Hepatocyte (in vitro differentiated cells): ENCODE results near the gene TPRA1. TPM values are rescaled to one million over a fixed set of nuclear protein-coding genes. Genes with fewer than 3 reads are reported as not detected.

Experiments used
- DNase-seq: peaks from one replicate; pipeline ENCODE4 v3.0.0-alpha.2; 2016; ENCODE audit warnings: low spot score
- H2AFZ ChIP-seq: fragments of 200-600 bp; sonication (generic); 2 replicates; pipeline ENCODE4 v1.6.0; 2016; ENCODE audit warnings: antibody characterized with exemption, mild to moderate bottlenecking
- H3K27ac ChIP-seq: fragments of 200-600 bp; sonication (generic); 2 replicates; pipeline ENCODE4 v1.5.1; 2016; ENCODE audit warnings: mild to moderate bottlenecking
- H3K27me3 ChIP-seq: fragments of 200-600 bp; sonication (generic); 2 replicates; pipeline ENCODE4 v1.6.1; 2016
- H3K36me3 ChIP-seq: fragments of 200-600 bp; sonication (generic); replicated peaks from 2 replicates; pipeline ENCODE4 v1.5.1; 2016; ENCODE audit warnings: low read depth; ENCODE audit not compliant: insufficient read depth
- H3K4me1 ChIP-seq: fragments of 200-600 bp; sonication (generic); 2 replicates; pipeline ENCODE4 v1.5.1; 2016; ENCODE audit warnings: mild to moderate bottlenecking, moderate library complexity; ENCODE audit not compliant: insufficient read depth
- H3K4me2 ChIP-seq: fragments of 200-600 bp; sonication (generic); 2 replicates; pipeline ENCODE4 v1.6.0; 2016
- H3K4me3 ChIP-seq: fragments of 200-600 bp; sonication (generic); 2 replicates; pipeline ENCODE4 v1.5.1; 2016; ENCODE audit warnings: mild to moderate bottlenecking
- H3K79me2 ChIP-seq: fragments of 200-600 bp; sonication (generic); 2 replicates; pipeline ENCODE4 v1.6.0; 2017; ENCODE audit warnings: mild to moderate bottlenecking
- H3K9me2 ChIP-seq: fragments of 200-600 bp; sonication (generic); replicated peaks from 2 replicates; pipeline ENCODE4 v1.6.0; 2017; ENCODE audit warnings: mild to moderate bottlenecking; ENCODE audit not compliant: insufficient read depth
- H3K9me3 ChIP-seq: fragments of 200-600 bp; sonication (generic); 2 replicates; pipeline ENCODE4 v1.5.1; 2016; ENCODE audit warnings: low read depth, mild to moderate bottlenecking
- H4K20me1 ChIP-seq: fragments of 200-600 bp; sonication (generic); 2 replicates; pipeline ENCODE4 v1.6.0; 2016; ENCODE audit warnings: mild to moderate bottlenecking; ENCODE audit not compliant: insufficient read depth, poor library complexity, severe bottlenecking
- EZH2 ChIP-seq: fragments of 200-600 bp; sonication (generic); IDR thresholded peaks from 2 replicates; pipeline ENCODE4 v1.6.1; 2016; ENCODE audit warnings: antibody characterized with exemption, mild to moderate bottlenecking, borderline replicate concordance
- EZH2phosphoT487 ChIP-seq: fragments of 200-600 bp; sonication (generic); IDR thresholded peaks from one replicate; pipeline ENCODE4 v1.6.1; 2018; ENCODE audit warnings: antibody characterized with exemption, mild to moderate bottlenecking, low read depth, moderate library complexity; ENCODE audit not compliant: unreplicated experiment, severe bottlenecking
- WGBS: methylation state at CpG from one replicate; pipeline ENCODE4 v1.1.6; 2016; ENCODE audit warnings: low lambda C conversion rate; ENCODE audit errors: missing lambda C conversion rate; 5-methylcytosine and 5-hydroxymethylcytosine counted together
- polyA plus RNA-seq: library from polyadenylated mRNA; unstranded; fragments of >200 nt; fragmentation: Nextera tagmentation; extraction: Ambion mirVana; gene quantifications from 2 replicates; pipeline ENCODE4 v1.2.1, GENCODE V29; 2016
- total RNA-seq: library from RNA; depleted of rRNA; stranded (reverse); fragments of >200 nt; gene quantifications from 2 replicates; pipeline ENCODE4 v1.2.3, GENCODE V29; 2014
- TF ChIP-seq, protein P1 (sequence below): fragments of 200-600 bp; sonication (generic); IDR thresholded peaks from 2 replicates; pipeline ENCODE4 v1.5.1; 2016; ENCODE audit warnings: antibody characterized with exemption, mild to moderate bottlenecking; ENCODE audit not compliant: poor library complexity

The TPRA1 gene
- total and polyA plus RNA-seq, 2 experiments from 2014 or later = 41.0 to 57.2 TPM

DNA sequence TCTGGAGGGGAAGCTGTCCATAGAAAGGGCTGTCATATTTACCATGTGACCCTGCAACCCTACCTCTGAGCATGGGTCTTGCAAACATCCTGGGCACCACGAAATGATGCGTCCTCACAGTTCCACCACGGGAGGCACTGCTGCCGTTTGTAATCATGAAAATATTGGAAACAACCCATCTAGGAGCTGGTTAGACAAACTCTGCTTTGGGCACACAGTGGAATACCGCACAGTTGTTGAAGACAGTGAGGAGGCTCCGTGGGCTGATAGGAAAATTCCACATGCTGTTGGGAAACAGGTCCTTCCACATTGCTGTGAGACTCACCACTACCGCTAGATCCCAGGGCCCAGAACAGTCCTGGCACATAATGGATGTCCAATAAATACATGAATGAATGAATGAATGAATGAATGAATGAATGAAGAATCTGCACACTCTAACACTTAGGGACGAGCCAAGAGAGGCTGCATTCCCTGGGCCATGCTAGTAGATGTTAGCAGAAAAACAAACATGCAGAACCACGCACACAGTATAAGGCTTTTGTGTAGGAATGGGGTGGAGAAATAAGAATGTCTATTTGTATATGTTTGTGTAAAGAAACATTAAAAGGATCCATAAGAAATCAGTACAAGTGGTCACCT is 40.6 kb downstream of the TPRA1 start:
- WGBS = 73% methylated on average over 9 of the region's 9 CpGs

DNA sequence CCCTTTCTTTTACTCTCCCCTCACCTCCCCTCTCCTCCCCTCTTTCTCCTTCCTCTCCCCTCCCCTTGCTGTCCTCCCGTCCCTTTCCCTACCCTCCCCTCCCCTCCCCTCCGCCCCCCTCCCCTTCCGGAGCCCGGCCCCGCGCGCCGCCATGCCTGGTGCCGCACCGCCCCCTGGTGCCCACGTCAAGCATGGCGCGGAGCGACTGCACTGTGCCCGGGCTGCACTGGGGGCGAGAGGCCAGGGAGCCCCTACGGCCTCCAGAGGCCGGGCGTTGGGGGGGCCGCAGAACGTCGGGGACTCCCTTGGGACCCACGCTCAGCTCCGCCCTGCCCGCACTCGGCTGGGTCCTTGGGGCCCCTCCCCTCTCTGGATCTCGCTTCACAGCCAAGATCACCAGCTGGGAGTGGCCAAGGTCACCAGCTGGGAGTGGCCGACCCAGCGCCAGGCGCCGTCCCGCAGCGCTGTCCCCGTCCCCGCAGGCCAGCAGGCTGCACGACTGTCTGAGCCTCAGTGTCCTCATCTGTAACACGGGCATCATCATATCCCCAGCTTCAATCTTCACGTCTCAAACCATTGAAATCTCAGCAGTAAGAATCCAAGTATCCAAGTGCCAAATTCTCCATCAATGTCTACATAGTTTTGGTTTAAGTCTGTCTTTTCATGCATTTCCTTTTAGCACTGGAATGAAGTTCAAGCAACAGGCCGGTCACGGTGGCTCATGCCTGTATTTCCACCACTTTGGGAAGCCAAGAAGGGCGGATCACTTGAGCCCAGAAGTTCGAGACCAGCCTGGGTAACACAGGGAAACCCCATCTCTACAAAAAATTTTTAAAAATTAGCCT is 42.5 kb downstream of the TPRA1 start:
- Histone ChIP-seq H4K20me1 (no peaks in the 10 kb centered on the region), H3K9me2 (no peaks in the 10 kb centered on the region), H3K27ac (no peak overlapping the region), H3K36me3 (no peaks in the 10 kb centered on the region), H3K27me3 (no peaks in the 10 kb centered on the region), H3K9me3 (no peaks in the 10 kb centered on the region), H3K4me2 (peak overlapping the region; percentile 92), H3K4me3 (peak overlapping the region; percentile 42), H3K4me1 (peaks cover 5% of the 10 kb centered on the region), H3K79me2 (no peaks in the 10 kb centered on the region), H2AFZ (peak overlapping the region; percentile 76)
- TF ChIP-seq, protein P1, sequence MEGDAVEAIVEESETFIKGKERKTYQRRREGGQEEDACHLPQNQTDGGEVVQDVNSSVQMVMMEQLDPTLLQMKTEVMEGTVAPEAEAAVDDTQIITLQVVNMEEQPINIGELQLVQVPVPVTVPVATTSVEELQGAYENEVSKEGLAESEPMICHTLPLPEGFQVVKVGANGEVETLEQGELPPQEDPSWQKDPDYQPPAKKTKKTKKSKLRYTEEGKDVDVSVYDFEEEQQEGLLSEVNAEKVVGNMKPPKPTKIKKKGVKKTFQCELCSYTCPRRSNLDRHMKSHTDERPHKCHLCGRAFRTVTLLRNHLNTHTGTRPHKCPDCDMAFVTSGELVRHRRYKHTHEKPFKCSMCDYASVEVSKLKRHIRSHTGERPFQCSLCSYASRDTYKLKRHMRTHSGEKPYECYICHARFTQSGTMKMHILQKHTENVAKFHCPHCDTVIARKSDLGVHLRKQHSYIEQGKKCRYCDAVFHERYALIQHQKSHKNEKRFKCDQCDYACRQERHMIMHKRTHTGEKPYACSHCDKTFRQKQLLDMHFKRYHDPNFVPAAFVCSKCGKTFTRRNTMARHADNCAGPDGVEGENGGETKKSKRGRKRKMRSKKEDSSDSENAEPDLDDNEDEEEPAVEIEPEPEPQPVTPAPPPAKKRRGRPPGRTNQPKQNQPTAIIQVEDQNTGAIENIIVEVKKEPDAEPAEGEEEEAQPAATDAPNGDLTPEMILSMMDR = peak; percentile 96
- TF ChIP-seq EZH2phosphoT487 = no peak
- peak; percentile 89 for DNase-seq
- WGBS = 7% methylated on average over 37 of the region's 42 CpGs

More for the DNA sequence above, 40.6 kb downstream of the TPRA1 start:
- no peak for DNase-seq
- no peak overlapping the region for H3K4me3 ChIP-seq
- H3K9me3 ChIP-seq = no peaks in the 10 kb centered on the region
- no peak overlapping the region for H3K27ac ChIP-seq
- no peak for TF ChIP-seq EZH2
- no peak for TF ChIP-seq EZH2phosphoT487
- TF ChIP-seq, protein P1 = no peak
- peaks cover 5% of the 10 kb centered on the region for H3K4me1 ChIP-seq
- H2AFZ ChIP-seq = no peak overlapping the region
- H4K20me1 ChIP-seq = no peaks in the 10 kb centered on the region
- H3K36me3 ChIP-seq = no peaks in the 10 kb centered on the region
- no peaks in the 10 kb centered on the region for H3K9me2 ChIP-seq
- H3K79me2 ChIP-seq = no peaks in the 10 kb centered on the region
- H3K4me2 ChIP-seq = no peak overlapping the region
- H3K27me3 ChIP-seq = no peaks in the 10 kb centered on the region

DNA sequence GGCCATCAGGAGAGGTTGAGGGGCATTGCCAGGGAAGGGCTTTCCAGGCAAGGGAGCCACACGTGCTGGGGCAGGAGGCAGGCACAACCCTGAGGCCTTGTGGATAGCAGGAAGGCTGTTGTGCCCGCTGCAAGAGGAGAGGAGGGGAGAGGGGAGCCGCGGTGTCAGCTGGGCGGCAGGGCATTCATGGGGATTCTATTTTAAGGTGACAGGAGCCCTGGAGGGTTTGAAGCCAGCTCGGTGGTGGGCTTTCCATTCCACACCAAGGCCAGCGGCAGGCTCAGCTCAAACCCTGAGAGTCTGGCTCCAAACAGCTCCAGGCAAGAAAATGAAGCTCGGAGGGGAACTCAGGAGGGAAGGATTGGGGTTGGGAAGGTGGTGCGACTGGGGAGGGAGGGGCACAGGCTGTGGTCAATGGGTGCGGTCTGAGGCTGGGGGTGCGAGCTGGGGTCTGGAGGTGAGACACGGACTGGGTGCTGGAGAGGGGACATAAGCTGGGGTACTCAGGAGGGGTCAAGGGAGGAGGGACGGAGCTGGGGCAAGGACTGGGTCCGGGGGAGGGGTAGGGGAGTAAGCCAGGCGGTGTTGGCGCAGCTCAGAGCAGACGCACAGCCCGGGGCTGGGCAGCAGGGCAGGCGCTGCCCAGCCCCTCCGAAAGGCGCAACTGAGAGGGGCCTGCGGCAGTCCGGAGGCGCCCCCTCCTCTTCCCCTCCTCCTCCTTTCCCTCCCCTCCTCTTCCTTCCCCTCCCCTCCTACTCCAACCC is 43.4 kb downstream of the TPRA1 start:
- H4K20me1 ChIP-seq = no peaks in the 10 kb centered on the region
- H3K27ac ChIP-seq = no peak overlapping the region
- no peak overlapping the region for H3K4me3 ChIP-seq
- H3K9me2 ChIP-seq = no peaks in the 10 kb centered on the region
- no peaks in the 10 kb centered on the region for H3K27me3 ChIP-seq
- H2AFZ ChIP-seq = peak overlapping the region; percentile 68
- DNase-seq = no peak
- H3K4me1 ChIP-seq = peaks cover 11% of the 10 kb centered on the region
- WGBS = 31% methylated on average over 9 of the region's 24 CpGs
- H3K36me3 ChIP-seq = no peaks in the 10 kb centered on the region
- no peaks in the 10 kb centered on the region for H3K79me2 ChIP-seq
- peak overlapping the region; percentile 92 for H3K4me2 ChIP-seq
- TF ChIP-seq EZH2phosphoT487 (no peak), EZH2 (no peak)
- TF ChIP-seq, protein P1 = no peak
- H3K9me3 ChIP-seq = no peaks in the 10 kb centered on the region
